Ecto neural progenitor cell (in vitro differentiated cells): ENCODE measurements around the gene LDAF1.
"Not testable (repeated sequence)": the region's sequence is repeated elsewhere in the genome, so short reads cannot be mapped to it uniquely, and the experiment has no call there.

Source experiments
- DNase-seq: peaks from one replicate; pipeline ENCODE4 v3.0.0-alpha.2; 2018; ENCODE audit warnings: low spot score

The LDAF1 gene

DNA sequence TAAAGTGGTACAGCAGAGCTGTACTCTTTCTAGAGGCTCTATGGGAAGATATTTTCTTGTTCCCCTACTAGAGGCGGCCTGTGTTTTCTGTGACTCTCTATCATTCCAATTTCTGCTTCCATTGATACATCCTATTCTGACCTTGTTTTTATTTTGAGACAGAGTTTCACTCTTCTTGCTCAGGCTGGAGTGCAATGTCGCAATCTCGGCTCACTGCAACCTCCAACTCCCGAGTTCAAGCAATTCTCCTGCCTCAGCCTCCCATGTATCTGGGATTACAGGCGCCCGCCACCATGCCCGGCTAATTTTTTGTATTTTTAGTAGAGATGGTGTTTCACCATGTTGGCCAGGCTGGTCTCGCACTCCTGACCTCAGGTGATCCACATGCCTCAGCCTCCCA, 36.9 kb downstream of the LDAF1 start:
- not testable (repeated sequence) for DNase-seq

DNA sequence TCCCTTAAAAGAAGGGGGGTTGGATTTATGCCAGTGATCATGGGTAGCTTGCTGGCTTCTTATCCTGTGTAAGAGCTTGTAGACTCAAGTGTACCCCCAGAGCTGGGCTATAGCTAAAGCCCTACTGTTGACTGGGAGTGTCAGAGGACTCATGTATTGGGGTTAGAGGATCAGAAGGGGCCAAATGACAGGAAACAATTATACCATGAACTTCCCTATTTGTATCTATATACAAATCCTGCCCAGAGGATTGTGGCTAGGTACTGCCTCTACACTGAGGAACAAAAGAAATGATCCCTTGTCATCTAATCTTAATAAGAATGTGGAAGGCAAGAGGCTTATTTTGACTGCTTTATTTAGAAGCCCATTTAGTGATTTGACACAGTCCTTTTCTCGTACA, 38.6 kb downstream of the LDAF1 start:
- no peak for DNase-seq

DNA sequence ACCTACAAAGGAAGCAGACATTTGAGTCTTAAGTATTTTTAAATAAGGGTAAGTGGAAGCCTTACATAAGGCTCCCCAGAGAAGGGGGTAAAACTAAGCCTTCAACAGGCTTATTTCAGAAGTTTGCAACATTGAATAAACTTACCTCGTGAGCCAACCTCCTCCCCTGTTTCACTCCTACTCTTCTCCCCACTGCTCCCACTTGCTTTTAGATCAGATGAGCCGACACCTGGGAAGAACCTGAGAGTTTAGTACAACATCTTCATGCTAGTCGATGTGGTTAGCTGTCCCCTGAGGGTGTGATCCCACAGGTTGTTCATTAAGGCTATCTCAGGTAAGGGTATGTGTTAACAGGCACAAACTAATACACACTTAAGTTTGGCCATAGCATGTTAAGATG, 39.1 kb downstream of the LDAF1 start:
- no peak for DNase-seq

DNA sequence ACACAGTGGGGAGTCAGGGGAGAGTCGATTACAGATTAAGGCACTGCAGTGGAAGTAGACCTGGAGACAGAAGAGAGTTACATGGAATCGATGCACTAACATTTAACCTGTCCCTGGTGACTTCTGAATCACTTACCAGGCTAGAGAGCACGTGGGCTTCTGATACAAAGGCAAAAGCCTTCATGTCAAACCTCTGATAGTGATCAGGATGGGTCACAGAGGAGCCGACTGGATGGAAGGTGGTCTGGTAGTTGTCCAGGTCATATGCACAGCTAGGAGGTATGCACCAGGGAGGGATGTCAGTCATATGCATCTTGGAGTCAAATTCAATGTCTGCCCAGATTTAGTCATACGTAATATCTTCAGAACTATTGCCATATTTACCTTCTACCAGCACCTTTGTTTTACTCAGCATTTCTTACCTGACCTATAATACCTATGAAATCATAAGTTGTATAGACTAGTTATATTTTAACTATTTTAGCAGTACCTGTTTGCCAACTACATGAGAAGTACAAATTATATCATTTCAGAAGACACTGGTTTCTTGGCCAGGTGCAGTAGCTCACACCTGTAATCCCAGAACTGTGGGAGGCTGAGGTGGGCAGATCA, 41.2 kb downstream of the LDAF1 start:
- DNase-seq: no peak

DNA sequence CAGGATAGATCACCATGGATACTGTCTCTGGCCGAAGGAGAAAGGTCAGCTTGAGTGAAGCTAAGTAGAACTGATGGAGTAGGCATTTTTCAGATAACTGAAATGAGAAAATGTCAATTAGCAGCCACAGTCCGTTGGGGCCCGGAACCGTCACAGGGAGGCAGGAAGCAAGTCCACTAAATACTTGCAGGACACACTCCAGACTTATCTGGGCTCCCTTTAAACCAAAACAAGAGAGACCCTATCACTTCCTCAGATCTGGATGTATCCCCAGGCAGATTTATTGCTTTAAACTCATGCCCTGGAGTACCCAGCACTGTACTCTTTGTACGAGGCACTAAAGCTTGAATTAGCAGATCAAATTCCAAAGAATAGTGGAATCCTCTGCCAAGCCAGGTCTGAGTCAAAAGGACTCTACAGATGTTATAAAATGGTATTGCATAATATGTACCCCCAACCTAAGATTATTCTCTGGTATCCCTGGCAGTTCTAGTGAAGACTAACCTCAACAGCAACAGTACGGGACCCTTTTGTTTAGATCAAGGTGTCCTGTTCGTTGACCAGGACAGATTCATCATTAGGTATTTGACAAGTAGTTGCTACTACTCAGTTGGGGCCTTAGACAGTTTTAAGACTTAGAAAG, 44.8 kb downstream of the LDAF1 start:
- no peak for DNase-seq

DNA sequence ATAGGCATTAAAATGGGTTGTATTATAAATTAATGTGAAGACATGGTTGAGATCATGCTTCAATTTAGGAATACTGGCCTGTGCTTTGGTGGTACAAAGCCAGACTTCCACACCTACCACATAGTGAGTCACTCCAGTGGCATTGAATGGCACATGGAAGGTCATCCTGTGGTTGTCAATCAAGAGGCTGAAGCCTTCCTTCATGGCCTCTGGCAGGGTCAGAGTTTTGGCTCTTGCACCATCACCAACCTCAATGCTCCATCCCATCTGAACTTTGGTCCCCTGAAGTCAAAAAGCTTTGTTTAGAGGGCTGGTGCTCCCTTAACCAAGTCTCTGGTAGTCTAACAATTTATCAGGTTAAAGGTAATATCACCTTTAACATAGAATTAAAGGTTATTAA, 46.8 kb downstream of the LDAF1 start:
- no peak for DNase-seq

DNA sequence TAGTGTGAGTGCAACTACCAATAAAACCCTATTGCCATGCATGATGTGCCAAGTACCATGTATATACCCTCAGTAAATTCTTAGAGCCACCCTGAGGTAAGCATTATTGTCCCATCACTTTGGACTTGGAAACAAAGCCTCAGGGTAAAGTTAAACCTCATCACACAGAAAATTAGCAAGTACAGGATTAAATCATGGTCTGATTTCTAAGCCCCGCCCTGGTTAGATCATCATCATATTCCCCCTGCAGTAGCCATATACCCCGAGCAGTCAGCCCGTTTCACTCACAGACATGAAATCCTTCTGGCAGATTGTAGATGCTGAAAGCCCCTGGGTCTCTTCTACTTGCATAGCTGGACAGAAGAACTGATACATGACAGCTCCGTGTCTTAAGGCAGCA, 48.1 kb downstream of the LDAF1 start:
- DNase-seq: no peak

DNA sequence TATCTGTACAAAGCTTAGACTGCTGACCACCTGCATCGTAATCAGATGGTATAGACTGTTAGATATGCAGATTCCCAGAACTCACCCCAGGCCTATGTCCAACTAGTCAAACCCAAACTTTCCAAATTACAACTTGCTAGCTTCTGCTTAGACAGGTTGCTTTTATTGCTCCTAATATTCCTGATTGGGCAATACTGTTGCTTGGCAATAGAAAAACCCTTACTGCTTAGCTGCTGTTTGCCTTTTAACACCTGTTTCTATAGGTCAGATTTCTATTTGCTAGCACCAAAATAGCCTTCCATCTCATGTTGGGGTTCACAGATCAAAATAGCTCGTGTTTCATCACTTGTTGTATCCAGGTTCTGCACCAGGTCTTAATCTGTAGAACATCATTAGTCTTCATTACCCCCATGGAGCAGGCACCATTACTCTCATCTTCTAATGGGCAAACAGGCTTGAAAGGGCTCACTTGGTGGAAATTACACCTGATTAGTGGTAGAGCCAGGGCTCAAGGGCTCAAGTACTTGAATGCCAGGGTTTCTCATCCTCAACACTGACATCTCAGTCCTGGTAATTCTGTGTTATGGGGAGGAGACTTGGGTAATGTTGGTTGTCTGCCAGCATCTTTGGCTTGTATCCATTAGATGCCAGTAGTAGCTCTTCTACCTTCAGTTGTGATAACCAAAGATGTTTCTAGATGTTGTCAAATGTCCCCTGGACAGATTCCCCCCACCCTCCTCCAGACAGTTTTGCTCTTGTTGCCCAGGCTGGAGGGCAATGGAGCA, 50.2 kb downstream of the LDAF1 start:
- DNase-seq: no peak

DNA sequence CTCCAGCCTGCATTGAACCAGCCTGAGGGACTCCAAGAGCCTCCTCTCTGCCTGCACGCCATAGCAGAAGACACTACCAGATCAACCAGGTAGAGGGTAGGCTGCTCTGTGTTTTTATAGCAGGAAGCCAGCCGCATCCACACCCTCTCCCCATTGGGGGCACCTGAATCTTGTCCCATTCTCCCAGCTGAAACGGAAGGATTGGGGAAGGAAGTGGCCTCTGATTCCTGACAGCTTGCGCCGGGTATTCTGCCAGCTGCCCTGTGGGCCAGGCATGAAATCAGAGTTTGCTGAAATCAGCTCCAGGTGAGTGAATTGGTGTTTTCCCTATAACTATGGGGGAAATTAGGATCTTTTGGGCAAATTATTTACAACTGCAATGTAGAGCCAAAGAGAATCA, 53.0 kb downstream of the LDAF1 start, which contains the start of gene ZP2:
ZP2 (minus strand) TSS at position 89 of the 400 bp plus-strand sequence; CDS start at position 62, 27 bp downstream.
- no peak for DNase-seq

DNA sequence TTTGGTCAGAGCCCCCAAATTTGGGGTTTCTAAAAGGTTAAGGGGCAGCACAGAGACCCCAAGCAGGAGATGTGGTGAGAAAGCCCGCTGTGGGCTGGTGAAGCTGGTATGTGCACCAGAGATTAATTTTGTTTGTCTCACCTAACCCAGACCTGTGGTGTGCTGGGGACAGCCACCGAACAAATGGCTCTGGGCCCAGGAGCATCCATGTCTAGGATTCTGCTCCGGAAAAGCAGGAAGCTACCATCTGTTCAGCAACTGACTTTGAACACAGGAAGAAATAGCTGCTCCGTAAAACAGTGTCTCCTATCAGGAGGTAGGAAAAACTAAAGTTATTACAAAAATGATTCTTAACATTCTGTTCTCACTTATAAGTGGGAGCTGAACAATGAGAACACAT, 55.6 kb downstream of the LDAF1 start:
- no peak for DNase-seq

DNA sequence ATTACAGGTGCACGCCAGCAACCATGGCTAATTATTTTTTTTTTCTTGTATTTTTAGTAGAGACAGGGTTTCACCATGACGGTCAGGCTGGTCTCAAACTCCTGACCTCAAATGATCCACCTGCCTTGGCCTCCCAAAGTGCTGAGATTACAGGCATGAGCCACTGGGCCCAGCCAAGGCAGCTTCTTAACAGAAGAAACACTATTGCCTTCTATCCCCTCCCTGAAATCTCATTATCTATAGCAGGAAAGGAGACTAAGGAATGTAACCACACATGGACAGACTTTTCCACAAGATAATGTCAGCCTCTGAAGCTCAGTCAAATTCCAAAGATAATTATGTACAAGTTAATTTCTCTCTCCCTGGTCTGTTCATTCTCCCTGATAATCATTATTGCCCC, 58.6 kb downstream of the LDAF1 start:
- DNase-seq: no peak

DNA sequence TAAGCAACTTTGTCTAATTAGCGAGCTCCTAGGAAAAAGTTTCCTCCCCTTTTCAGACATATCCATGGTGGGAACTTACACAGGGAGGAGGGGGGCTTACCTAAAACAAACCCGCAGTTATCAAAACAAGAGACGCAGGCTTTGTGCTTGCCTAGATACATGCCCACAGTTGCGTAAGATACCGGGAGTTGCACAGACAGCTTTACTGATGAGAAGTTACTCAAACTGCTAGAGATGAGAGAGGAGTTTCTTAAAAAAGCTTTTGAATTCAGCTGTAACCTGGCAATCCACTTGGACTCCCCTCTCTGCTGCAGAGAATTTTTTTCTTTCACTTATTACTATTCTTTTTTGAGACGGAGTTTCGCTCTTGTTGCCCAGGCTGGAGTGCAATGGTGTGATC, 59.7 kb downstream of the LDAF1 start:
- no peak for DNase-seq

DNA sequence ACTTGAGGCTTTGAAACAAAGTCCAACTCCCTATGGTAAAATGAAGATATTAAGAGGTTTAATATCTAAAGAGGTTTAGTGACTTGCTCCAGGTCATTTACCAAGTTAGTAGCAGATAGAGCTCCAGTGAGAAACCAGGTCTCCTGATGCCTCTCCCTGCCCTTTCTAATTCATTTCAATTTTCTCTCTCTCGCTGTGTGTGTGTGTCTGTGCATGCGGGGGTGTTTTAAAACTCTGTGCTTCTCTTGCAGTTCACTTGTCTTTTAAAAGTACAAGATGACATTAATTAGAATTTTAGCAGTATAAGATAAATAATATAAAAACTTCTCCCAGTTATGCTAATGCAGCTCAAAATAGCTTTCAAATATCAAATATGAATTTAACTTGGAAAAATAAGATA, 61.1 kb downstream of the LDAF1 start:
- DNase-seq: no peak

DNA sequence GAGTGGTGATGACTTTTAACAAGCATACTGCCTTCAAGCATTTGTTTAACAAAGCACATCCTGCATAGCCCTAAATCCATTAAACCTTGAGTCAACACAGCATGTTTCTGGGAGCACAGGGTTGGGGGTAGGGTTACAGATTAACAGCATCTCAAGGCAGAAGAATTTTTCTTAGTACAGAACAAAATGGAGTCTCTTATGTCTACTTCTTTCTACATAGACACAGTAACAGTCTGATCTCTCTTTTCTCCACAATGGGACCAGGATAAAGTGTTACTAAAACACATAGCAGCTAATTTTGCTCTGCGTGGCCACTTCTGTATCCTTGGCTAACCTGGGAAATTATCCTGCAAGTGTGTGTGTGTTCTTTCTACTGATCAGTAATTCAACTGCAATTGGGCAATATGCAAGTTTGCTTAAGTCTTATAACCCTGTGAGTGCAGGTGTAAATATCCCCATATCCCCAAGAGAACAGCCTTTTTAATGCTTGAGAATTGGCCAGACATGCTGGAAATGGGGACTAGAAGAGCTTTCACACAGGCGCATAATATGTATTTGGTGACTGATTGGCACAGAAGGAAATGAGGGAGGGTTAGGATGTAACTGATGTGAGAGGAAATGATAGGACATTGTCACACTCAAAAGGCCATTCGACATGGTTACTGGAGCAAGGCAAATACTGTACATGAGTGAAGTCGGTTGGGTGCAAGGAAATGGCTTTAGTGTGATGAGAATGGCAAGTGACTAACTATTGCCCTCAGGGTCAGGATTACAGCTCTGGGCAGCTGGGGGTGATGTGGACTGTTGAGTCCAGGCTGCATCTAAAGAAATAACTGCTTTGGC, 64.2 kb downstream of the LDAF1 start:
- no peak for DNase-seq

DNA sequence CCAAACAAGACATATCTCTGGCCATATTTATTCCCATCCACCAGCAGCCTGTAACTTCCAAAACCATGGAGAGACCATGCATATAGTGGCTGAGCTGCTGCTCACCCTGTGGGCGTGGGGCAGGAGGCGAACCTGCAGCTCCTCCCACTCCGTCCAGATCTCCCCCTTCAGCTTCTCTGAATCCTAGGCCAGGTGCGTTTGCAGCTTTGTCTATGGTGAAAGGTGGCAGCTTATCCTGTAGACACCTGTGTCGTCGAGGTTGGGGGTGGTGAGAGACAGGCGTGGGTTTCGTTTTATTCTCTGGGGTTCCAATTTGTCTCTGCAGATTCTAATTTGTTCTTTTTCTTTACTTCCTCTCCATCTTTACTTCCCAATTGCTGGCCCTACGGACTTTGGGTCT, 65.3 kb downstream of the LDAF1 start:
- no peak for DNase-seq

DNA sequence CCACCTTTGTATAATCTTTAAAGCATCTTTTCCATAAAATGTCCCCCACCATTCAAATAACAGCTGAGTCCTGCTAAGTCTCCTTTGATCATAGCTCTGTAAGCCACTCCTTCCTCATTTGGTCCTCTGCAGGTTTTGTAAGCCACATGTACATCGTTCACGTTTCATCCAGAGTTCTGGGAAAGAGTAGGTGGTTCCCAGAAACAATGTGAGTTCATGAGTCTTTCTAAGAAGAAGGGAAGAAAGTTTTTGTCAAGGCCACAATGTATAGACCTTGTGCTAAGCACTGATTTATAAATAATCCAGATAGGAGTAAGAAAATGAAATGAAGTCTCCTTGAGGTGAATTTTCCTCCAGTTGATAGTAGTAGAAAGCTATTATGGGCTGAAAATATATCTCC, 66.3 kb downstream of the LDAF1 start:
- DNase-seq: no peak

DNA sequence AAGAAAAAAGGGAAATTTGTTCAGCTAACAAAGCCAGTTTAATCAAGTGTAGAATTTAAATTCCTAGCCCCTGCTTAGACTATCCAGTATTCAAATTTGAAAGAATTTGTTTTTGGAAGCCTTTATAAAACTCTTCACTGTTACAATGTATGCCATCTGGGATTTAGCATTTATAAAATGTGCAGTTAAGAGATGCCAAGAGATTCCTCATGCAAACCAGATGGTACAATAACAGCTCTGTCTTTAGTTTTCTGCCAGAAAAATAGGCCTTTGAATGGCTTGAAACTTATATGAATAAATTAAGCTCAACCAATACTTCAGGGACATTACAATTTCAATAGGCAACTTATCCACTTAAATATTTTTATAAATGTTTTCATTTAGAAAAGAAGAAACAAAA, 68.3 kb downstream of the LDAF1 start:
- no peak for DNase-seq

DNA sequence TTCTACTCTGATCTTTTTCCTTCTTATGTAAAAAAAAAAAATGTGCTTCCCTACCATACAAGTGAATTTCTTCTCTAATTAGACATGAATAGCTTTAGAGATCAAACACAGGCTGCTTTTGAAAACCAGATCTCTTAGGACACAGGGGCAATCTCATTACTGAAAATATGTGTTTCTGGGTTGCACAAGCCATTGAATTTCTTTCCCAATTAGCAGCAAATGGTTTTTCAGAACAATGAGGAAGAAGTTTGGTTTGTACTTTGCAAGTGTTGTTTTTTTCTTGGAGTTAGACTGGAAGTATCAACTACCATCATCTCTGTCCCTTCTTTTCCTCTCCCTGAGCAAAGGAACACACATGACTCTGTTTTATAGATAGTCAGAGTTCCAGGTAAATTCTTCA, 69.4 kb downstream of the LDAF1 start:
- DNase-seq: no peak

DNA sequence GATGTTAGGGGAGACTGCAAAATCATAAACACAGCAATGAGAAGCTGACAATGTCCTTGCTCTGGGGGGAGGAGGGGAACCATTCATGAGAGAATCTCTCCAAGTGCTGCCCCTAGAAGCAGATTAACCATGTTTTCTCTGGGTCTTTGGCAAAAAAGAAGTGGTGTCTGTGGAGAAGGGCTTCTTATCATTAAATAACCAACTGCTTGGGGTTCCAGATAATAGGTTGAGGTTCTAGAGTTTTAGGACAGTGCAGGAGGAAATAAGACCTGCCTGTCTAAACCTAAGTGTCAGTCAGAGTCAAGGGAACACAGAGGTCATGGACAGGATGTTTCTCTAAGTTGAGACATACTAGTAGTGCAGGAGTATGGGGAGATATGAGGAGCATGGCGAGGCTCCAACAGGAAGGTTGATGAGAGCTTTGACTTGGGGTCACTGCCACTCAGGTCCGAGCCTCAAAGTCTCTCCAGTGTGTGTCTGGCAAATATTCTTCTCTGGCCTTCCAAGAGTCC, 69.9 kb downstream of the LDAF1 start:
- DNase-seq: no peak
